Measurements from ENCODE around the gene FZR1.
A peak's percentile ranks its signal among the peaks of the same experiment; 100 is the strongest.

FZR1 gene

DNA sequence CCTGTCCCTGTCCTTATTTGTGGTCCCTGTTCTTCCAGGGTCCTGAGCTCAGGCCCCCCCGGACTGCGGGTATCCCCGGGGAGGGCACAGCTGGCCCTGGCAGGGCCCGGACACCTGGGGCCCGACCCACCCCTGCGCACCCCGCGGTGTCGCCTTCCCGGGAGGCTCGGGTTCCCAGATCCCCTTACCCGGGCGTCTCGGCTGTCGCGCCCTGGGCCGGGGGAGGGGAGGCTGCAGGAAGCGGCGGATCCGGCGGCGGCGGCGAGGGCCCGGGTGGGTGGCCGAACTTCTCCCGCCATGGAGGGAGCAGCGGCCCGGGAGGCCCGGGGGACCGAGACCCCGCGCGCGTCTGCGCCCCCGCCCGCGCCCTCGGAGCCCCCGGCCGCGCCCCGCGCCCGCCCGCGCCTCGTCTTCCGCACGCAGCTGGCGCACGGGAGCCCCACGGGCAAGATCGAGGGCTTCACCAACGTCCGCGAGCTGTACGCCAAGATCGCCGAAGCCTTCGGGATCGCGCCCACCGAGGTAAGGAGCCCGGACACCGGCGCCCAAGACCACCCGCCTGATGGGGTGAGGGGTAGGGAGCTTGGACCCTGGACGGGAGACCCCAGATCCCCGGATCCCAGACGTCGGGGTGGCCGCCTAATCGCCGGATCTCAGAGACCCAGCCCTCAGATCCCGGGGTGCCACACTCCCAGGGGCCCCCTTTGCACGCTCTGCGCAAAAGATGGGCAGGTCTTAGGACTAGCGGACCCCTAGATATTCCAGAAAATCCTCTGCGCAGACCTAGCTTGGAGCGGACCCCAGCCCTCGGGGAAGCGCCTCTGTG lies 79.4 kb downstream of the FZR1 start, which contains the start of gene GIPC3:
TSS of gene GIPC3 (plus strand) at position 178 of the 826 bp plus-strand sequence. CDS start at position 298, 120 bp downstream.
- DNase-seq (ENCODE audit: insufficient read length, low spot score) (no peak), FAIRE-seq (no peak)
- TF ChIP-seq, protein P1, sequence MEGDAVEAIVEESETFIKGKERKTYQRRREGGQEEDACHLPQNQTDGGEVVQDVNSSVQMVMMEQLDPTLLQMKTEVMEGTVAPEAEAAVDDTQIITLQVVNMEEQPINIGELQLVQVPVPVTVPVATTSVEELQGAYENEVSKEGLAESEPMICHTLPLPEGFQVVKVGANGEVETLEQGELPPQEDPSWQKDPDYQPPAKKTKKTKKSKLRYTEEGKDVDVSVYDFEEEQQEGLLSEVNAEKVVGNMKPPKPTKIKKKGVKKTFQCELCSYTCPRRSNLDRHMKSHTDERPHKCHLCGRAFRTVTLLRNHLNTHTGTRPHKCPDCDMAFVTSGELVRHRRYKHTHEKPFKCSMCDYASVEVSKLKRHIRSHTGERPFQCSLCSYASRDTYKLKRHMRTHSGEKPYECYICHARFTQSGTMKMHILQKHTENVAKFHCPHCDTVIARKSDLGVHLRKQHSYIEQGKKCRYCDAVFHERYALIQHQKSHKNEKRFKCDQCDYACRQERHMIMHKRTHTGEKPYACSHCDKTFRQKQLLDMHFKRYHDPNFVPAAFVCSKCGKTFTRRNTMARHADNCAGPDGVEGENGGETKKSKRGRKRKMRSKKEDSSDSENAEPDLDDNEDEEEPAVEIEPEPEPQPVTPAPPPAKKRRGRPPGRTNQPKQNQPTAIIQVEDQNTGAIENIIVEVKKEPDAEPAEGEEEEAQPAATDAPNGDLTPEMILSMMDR (IDR thresholded peaks at IDR 0.05; ENCODE audit: insufficient read depth, missing control alignments): no peak

DNA sequence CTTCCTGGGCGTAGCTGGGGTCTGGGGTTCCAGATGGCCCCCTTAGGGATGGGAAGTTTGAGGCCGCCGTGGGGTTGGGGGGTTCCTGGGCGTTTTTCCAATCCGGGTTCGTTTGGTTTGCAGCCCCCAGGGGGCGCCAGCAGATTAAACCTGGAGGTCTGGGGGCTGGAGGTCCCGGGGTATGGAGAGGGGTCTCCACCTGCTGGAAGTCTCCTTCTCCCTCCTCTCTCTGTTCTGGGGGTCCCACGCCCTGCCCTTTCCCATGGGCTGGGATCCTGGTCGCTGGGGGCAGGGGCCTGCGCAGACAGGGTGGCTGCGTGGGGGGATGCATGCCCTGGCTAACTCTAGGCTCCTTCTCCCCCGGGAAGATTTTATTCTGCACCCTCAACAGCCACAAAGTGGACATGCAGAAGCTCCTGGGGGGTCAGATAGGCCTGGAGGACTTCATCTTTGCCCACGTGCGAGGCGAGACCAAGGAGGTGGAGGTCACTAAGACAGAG lies 80.1 kb downstream of the FZR1 start:
- TF ChIP-seq, protein P1 (IDR thresholded peaks at IDR 0.05; ENCODE audit: insufficient read depth, missing control alignments): peak; percentile 43
- no peak for FAIRE-seq
- peak; percentile 83 for DNase-seq (ENCODE audit: insufficient read length, low spot score)

DNA sequence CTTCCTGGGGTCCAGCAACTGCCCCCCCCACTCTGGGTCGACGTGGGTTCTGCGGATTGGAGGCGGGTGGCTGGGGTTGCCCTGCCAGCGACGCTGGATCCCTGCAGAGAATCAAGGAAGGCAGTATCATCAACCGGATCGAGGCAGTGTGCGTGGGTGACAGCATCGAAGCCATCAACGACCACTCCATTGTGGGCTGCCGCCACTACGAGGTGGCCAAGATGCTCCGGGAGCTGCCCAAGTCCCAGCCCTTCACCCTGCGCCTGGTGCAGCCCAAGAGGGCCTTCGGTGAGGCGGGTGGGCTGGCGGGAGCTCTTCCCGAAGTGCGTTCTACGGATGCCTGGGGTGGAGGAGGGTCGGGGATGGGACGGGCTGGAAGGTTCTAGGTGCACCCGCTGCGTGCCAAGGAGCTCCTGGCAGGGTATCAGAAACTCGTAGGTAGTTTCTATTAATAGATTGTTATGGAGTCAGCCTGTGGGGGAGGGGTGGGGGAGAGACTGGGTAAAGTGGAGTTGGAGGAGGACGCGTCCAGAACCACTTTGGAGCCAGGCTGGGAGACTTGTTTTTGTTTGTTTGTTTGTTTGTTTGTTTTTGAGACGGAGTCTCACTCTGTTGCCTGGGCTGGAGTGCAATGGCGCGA lies 80.7 kb downstream of the FZR1 start:
- no peak for FAIRE-seq
- DNase-seq (ENCODE audit: insufficient read length, low spot score): no peak
- TF ChIP-seq, protein P1 (IDR thresholded peaks at IDR 0.05; ENCODE audit: insufficient read depth, missing control alignments): no peak
